ENCODE measurements around the gene ZNF407.

DNA sequence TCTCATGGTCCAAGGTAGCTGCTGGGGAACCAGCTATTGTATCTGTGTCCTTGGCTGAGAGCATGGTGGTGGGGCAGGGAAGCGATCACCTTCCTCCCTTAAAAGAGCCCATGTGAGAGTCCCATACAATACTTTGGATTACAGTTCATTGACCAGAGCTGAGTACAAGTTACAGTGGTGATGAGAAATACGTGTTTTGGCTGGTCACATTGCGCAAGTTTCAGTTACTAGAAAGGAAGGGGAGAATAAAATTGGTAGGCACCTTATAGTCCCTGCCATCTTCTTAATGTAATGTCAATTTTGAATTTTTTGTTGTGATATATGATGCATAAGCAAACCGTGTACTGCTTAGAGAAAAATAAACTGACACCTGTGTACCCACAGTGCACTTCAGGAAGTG, 67.7 kb downstream of the ZNF407 start:
- TF ChIP-seq POLR2A (IDR thresholded peaks at IDR 0.05): no peak
- TF ChIP-seq, protein P1, sequence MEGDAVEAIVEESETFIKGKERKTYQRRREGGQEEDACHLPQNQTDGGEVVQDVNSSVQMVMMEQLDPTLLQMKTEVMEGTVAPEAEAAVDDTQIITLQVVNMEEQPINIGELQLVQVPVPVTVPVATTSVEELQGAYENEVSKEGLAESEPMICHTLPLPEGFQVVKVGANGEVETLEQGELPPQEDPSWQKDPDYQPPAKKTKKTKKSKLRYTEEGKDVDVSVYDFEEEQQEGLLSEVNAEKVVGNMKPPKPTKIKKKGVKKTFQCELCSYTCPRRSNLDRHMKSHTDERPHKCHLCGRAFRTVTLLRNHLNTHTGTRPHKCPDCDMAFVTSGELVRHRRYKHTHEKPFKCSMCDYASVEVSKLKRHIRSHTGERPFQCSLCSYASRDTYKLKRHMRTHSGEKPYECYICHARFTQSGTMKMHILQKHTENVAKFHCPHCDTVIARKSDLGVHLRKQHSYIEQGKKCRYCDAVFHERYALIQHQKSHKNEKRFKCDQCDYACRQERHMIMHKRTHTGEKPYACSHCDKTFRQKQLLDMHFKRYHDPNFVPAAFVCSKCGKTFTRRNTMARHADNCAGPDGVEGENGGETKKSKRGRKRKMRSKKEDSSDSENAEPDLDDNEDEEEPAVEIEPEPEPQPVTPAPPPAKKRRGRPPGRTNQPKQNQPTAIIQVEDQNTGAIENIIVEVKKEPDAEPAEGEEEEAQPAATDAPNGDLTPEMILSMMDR (IDR thresholded peaks at IDR 0.05): no peak

Data from testis (tissue), 2 donors.